Epithelial cell of prostate (primary cell): Measurements from ENCODE around the gene RGS6.

Experiments used
- DNase-seq: peaks from one replicate; pipeline ENCODE4 v3.0.0-alpha.2; 2011; ENCODE audit warnings: low read depth, low spot score
- H3K27ac ChIP-seq: fragments of 450-650 bp; 2 replicates; pipeline ENCODE4 v1.5.1; 2017; ENCODE audit warnings: mild to moderate bottlenecking

The RGS6 gene

DNA sequence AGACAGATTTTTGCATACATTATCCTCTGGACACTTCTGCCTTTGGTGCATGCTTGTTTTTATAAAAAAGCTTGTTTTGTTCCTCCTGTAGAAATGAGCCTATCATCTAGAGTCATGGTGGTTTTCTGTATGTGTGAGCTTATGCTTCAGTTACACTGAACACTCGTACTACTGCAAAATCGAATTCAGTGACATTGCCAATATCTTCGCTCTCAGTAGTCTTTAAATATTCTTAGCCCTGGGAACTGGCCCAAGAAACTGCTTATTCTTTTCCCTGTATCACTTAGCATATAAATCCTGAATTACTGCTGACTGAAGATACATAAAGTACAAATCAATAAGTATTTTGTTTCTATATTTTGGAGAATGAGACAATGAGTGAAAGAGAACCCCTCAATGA, 70.5 kb downstream of the RGS6 start:
- H3K27ac ChIP-seq, result no peak overlapping the region
- DNase-seq, result no peak

DNA sequence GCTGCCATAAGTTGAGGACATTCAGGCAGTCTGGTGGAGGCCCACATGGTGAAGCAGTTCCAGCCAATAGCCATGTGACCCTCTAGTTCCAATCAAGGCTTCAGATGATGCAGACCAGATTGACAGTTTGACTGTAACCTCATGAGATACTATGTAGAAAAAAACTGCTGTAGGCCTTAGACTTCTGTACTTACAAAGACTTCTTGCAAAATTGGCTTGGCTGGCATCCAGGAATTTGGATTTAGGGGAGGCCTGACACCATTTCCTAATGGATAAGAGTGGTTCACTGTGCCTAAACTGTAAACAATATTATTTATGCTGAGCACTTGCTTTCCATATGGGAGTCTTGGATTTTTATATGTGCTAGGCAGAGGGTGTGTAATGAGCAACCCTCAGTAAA, 76.4 kb downstream of the RGS6 start:
- H3K27ac ChIP-seq, result no peak overlapping the region
- no peak for DNase-seq

DNA sequence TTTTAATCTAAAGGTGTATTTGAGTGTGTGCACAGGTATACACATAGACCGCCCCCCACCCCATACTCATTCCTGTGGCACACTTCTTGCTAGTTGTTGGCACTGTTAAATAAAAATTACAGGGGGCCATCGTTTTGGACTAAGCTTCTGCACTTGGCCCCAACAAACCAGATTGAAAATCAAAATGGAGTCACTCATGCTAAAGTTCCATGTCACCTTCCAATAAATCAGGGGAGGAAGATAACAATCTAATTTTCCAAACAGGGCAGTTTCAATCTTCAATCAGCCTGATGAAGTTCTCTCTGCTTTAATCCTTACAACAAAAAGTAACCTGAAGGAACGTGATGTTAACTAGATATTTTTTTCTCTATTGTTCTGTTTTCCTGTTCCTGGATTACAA, 78.2 kb downstream of the RGS6 start:
- H3K27ac ChIP-seq, result no peak overlapping the region
- no peak for DNase-seq

DNA sequence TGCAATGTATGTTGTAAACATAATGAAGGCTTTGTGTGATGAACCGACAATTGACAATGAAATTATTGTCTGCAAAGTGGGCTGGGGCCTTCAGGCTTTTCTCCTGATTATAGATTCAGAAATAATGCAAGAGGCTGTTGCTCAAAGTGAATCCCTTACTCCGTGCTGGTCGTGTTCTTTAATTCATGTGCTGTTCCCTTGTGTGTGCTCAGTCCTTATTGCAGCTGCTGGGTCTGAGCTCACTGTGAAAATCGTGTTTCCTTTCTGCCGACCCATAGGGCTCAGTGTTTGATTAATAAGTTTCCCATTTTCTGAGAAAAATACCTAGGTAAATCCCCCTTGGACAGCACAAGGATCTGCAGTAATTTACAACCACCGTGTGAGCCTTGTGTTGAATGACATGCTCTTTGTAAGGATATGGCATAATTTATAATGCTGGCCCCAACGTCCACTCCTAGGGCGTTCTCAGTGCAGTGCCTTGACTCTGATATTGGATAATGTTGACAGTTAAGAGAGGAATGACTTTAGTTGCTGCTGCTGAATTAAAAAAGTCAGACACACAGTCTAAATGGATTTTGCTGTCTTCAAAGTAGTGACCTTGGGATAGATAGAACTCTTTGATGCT, 81.6 kb downstream of the RGS6 start:
- no peak for DNase-seq
- no peak overlapping the region for H3K27ac ChIP-seq

DNA sequence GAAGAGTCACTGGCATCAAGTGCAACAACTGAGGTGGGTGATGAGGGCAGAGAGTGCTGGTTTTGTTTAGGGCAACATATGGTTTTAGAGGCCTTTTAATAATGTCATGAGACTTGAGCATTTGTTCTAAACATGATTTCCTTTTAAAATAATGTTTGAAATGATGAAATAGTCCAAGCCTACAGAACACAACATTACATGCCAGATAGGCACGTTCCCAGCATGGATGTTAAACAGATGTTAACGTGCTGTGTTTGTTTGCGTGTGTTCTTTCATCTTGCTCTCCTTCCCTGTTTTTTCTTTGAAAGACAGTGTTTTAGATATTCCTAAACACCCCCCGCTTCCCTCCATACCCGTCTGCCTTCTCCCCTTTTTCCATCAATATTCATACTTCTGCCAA, 82.3 kb downstream of the RGS6 start:
- DNase-seq, result no peak
- no peak overlapping the region for H3K27ac ChIP-seq

DNA sequence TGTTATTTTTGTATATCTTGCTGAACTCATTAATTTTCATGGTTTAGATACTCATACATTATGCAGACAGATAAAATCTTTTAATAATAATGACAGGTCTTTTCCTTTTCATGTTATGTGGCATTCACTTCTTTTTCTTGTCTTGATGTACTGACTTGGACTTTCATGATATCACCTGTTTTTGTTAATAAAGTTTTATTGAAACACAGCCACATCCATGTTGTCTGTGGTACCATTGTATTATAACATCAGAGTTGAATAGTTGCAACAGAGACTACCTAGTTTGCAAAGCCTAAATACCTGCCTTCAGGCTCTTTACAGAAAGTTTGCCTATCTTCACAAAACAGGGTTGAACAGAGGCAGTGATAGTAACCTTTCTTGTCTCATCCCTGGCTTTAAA, 85.1 kb downstream of the RGS6 start:
- DNase-seq, result no peak
- H3K27ac ChIP-seq, result no peak overlapping the region

DNA sequence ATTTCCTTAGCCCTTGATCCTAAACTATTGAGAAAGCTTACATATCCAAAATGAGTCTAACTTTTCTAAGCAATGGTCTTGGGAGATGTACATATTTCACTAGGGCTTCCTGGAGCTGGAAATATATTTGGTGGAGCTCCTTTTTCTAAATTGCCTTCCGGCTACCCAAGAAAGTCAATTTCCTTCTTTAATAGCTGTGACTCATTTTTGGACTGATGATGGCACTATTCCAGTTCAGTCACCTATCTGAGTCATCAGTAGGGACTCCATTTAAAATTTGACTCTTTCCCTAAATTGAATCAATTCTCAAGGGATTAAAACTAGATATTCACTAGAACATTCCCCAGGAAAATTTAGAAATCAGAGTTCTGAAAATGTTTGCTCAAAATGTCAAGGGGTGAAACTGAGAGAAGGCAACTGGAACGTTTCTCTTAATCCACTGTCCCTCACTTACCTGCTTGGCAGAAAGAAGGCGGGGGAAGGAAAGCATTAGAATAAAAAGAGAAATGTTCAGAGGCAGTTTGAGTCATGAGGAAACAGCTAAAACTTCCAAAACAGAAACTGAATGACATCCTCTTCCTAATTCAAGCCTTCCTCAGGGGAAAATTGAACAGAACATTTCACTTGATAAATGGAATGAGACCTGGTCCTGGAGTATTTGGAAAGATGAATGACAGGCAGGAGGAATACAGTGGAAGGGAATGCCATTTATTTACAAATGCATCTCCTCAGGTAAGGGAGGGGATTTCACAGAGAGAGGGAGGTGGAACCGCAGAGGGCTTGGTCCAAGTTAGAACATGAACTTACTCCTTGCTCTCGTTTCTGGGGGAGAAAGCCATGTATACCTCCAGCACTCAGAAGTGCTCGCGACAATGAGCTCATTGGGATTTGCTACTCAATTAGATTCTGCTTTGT, 91.2 kb downstream of the RGS6 start:
- peak overlapping the region; percentile 13 for H3K27ac ChIP-seq
- no peak for DNase-seq

DNA sequence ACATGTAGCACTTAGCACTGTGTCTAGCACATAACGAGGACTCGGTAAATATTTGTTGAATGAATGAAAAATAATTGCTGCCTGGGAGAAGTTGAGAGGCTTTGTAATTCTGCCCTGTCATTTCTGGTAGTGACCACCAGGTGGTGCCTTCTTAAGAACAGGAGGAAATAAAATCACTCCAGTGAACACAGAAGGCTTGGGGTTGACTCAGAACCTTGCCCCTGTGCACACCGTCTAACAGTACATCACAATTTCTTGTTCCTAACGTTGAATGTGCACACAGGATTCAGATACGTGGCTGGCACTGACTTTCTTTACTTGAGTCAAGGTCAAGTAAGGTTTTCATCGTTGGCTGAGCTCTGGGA, 91.8 kb downstream of the RGS6 start:
- H3K27ac ChIP-seq, result no peak overlapping the region

DNA sequence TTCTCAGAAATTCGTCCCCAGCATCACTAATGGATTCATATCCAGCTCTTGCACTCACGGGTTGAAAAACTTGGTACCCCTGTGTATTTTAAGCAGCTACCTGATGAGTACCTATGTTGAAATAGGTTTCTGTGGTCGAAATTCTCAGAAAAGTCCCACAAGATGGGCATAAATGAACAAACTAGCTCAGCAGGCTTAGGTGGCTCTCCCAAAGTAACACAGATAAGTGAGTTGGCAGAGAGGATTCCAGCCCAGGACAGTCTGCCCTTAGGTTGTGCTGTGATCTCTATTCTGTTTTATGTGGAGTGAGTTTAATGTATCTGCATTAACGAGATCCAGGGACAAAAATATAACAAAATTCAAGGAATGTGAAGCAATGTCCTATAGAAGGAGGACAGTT, 92.3 kb downstream of the RGS6 start:
- no peak overlapping the region for H3K27ac ChIP-seq
- no peak for DNase-seq

More for the DNA sequence above, 91.8 kb downstream of the RGS6 start:
- no peak for DNase-seq

DNA sequence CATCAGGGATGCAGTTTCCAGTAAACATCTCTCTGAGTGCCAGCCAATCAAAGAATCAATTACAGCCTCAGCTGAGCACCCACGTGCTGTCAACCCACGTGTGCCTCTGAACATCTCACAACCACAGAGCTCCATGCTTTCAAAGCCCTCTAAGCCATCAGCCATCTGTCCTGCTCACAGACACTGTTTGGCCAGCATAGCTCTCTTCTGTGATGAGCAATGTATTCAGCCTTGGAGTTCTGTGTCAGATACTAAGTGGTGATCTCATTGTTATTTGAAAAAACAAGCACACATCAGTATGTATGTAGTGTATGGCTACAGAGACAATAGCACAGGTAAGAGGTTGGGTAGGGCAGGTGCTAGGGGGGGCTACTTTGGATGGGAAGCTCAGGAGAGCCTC, 94.3 kb downstream of the RGS6 start:
- DNase-seq, result no peak

DNA sequence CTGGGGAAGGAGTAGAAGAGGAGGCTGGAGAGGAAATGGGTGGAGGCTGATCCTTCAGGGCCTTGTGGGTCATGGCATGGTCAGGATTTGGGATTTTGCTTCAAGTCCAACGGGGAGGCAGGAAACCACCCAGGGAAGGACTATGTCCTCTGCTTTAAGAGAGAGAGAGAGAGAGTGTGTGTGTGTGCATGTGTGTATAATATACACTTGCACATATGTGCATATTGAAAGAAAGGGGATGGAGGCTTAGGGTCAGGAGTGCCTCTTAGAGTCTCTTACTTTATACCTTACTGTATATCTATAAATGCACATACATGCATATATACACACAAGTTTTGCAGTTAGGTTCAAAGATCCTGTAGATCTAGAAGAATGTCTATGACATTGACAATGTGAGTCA, 94.8 kb downstream of the RGS6 start:
- H3K27ac ChIP-seq, result no peak overlapping the region

More for the DNA sequence above, 94.3 kb downstream of the RGS6 start:
- no peak overlapping the region for H3K27ac ChIP-seq

DNA sequence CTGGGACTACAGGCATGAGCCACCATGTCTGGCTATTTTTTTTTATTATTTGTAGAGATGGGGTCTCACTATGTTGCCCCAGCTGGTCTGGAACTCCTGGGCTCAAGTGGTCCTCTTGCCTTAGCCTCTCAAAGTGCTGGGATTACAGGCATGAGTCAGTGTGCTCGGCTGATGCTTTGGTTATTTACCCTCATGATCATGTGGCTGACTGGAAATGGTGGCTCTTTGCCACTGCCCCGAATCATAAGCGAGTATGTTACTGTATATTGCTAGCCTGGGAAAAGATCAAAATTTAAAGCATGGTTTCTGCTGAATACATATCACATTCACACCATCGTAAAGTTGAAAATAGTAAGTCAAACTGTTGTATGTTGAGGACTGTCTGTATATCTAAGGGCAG, 101.1 kb downstream of the RGS6 start:
- DNase-seq, result no peak
- no peak overlapping the region for H3K27ac ChIP-seq

More for the DNA sequence above, 94.8 kb downstream of the RGS6 start:
- DNase-seq, result no peak

DNA sequence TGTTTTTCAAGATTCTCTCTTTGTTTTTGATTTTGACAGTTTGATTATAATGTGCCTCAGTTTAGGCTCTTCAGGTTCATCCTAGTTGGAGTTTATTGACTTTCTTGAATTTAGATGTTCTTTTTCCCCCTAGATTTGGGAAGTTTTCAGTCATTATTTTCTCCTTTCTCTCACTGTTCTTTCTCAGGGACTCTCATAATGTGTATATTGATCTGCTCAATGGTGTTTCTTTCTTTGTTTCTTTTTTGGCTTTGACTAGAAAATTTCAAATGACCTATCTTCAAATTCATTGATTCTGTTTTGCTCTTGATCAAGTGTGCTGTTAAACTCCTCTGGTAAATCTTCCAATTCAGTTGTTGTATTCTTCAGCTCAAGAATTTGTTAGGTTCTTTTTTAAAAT, 108.3 kb downstream of the RGS6 start:
- no peak for DNase-seq
- no peak overlapping the region for H3K27ac ChIP-seq

DNA sequence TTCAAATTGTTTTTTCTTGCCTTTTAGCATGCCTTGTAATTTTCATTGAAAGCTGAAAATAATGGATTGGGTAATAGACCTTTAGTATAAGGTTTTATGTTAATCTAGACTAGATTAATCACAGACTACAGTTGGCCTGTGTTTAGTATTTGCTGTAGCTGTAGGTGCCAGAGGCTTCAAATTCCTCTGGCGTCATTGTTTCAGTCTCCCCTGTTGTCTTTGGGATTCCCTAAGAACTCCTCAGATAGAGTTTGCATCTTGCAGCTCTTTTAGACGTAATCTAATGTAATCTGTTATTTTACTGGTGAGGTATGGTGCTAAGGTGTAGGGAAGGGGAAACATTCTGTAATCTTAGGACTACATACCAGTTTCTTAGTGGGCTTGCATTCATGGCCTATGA, 113.0 kb downstream of the RGS6 start:
- no peak for DNase-seq

DNA sequence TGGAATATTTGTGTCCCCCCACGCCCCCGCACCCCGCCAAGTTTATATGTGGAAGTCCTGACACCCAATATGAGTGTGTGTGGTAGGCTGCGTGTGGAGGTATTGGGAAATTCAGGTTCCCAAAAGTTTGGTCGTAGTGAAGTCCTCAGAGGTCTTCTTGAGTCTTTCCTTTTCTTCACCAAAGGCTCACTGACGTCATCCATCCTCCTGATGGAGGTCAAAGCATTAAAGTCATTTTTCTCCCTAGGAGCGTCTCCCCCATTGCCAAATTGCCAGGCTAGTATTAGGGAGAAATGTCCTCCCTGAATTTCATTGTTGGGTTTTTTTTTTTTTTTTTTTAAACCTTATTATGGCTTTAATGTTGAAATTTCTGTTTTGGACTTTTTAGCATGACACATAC, 113.7 kb downstream of the RGS6 start:
- DNase-seq, result no peak
- no peak overlapping the region for H3K27ac ChIP-seq

More for the DNA sequence above, 113.0 kb downstream of the RGS6 start:
- H3K27ac ChIP-seq, result no peak overlapping the region

DNA sequence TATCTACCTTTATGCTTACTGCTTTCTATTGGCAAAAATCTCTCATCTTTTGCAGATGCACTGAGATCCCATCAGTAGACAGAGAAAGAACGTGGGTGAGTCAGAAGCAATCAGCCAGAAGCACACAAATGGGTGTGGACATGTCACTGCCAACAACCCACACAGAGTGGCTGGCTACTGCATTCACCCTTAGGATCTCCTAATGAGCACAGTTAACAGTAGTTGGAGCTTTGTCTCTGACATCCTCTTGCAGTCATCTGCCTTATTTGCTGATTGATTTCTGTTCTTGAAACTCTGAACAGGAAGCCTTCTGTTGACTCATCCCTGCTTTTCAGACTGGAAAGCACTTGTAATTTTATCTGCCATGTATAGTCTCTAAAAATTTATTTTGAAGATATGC, 117.2 kb downstream of the RGS6 start:
- no peak for DNase-seq
- no peak overlapping the region for H3K27ac ChIP-seq

DNA sequence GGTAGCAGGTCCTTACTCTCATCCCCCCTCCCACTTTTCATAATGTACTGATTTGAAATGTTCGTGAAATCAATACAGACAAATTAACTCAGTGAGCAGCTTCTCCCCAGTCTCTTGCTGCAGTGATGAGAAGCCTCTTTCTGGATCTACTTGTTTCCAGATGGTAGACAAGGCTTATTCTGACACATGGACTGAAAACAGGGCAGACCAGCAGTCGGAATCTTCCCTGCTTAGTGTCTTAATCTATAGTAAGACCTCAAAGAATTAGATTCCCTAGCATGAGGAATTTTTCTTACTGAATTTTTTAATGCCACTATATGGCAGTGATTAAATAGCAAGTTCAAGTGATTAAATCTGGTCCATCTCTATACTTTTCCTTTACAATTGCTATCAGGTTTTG, 120.1 kb downstream of the RGS6 start:
- DNase-seq, result no peak
- no peak overlapping the region for H3K27ac ChIP-seq

DNA sequence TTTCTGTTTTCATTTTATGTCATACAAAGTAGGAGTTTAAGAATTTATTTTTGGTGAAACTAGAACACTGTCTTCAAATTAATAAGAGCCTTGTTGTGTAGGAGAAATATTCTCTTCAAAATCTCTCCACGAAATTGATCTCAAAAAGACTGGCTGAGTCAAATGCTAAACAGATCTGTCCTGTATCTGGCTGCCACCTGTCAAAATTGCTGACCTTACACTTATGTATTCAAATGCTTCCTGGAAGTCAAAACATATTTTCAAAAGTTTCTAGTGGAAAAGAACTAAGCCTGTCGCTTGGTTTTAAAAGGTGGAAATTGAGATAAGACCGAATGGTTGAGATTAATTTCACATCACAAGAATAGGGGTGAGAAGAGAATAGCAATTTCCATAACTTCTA, 121.4 kb downstream of the RGS6 start:
- DNase-seq, result no peak
- H3K27ac ChIP-seq, result no peak overlapping the region

DNA sequence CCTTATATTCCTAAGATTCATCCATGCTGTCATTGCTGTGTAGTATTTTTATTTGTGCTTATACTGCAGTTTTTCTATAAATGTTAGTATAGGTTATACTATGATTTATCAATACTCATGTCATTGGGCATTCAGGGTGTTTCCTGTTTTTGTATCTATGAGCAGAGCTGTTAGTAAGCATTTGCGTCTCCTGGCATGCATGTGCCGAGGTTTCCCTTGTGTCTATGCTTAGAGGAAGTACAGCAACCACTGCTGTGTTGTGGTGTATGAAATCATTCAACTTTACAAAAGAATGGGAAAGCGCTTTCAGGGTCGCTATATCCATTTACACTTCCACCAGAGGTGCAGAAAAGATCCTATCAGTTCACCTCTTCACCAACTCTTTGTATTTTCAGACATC, 122.7 kb downstream of the RGS6 start:
- H3K27ac ChIP-seq, result no peak overlapping the region
- DNase-seq, result no peak

DNA sequence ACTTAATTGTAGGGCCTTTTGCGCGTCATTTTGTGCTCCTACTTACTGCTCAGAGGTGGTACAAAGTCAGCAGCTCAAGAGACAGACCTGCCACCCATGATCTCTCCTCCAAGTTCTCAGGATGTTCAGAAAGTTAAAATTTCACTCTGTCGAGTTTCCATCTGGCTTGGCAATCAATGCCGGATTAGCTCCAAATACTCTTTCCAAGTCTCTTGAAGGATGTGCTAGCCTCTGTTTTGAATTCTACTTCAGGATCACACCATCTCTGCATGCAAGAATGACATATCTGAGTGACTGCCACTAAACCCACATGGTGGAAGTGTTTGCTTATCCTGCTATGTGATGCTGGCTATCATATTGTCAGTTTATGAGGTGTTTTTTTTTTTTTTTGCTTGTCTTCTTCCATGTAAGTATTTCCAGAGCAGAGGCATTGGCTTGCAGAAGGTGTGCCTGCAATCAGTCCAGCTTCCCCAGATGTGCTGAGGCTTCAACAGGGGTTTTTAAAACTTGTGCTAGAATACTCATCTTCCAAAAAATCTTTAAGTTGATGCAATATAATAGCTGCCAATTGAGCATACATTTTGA, 125.6 kb downstream of the RGS6 start:
- H3K27ac ChIP-seq, result no peak overlapping the region
- no peak for DNase-seq

DNA sequence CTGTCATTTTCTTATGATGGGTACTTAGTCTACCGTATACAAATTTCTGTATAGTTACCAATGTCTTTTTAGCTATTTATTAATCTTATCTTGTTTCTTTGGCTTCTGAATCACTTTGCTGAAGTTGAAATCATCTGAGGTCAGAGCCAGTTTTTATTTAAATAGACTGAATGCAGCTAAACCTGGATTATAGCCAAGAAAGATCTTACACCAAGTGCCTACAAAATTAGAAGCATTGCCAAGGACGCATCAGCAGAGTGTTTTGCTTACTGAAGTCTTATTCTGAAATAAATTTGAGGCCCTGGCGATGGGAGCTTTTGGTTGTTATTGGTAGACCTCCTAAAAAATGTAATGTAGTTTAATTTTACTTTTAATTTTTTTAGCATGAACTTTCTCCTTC, 128.2 kb downstream of the RGS6 start:
- DNase-seq, result no peak
- no peak overlapping the region for H3K27ac ChIP-seq

DNA sequence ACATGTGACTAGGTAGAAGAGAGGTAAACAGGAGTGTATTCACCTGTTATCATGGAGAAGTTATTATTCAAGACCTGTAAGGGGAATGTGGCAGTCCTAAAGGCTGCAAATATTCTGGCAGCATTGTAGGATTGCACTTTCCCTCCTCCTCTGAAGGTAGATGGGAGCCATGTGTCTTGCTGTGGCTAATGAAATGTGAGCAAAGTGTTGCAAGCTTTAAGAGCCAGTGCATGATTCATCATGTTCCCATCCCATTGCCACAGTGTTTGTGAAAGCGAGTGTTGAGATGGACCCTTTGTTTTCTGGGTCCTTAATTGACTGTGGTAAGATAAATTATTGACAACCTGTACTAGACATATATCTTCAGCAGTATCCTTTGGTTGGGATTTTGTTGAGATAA, 128.7 kb downstream of the RGS6 start:
- DNase-seq, result no peak

More for the DNA sequence above, 128.7 kb downstream of the RGS6 start:
- no peak overlapping the region for H3K27ac ChIP-seq
